Omental fat pad (tissue), 4 donors: ENCODE data around the gene PGM5. TPM values are rescaled to one million over a fixed set of nuclear protein-coding genes. Genes with fewer than 3 reads are reported as not detected.

Experiments used
- ATAC-seq: fragments of 150-250 bp; one replicate; pipeline ENCODE4 v1.9.1; 2016; ENCODE audit warnings: mild to moderate bottlenecking, moderate library complexity; ENCODE audit not compliant: low FRiP score
- DNase-seq: peaks from one replicate; pipeline ENCODE4 v3.0.0-alpha.2; 2019; ENCODE audit warnings: low spot score
- CTCF ChIP-seq, 3 donors: fragments of 450-650 bp; IDR thresholded peaks; one replicate each; pipeline ENCODE4 v1.5.1; 2016 to 2017; ENCODE audit warnings: antibody characterized with exemption in 3 of 3, mild to moderate bottlenecking in 3 of 3, moderate library complexity in 2 of 3
- total RNA-seq, 4 donors: library from RNA; depleted of rRNA; stranded (reverse); fragments of >200 nt; gene quantifications; one replicate each; pipeline ENCODE4 v1.1.0, GENCODE V29; 2016

Gene PGM5
- total RNA-seq, 4 donors from 2014 or later: 18.1 to 63.7 (median 26.3) TPM

- no peak for DNase-seq
- no peak for TF ChIP-seq CTCF (IDR thresholded peaks at IDR 0.05)
- no peak for ATAC-seq
These were observed 114.2 kb downstream of the PGM5 start for GRCh38 chr9:68470634-68471033.

GRCh38 chr9:68472119-68472518 is 115.7 kb downstream of the PGM5 start:
- ATAC-seq: no peak
- TF ChIP-seq CTCF (IDR thresholded peaks at IDR 0.05): no peak
- no peak for DNase-seq

- ATAC-seq (no peak), DNase-seq (no peak)
- TF ChIP-seq CTCF (IDR thresholded peaks at IDR 0.05): no peak
These were observed 117.4 kb downstream of the PGM5 start for GRCh38 chr9:68473790-68474189.

- ATAC-seq: no peak
- TF ChIP-seq CTCF (IDR thresholded peaks at IDR 0.05): no peak
- no peak for DNase-seq
These were observed 120.0 kb downstream of the PGM5 start for GRCh38 chr9:68476422-68476821.

GRCh38 chr9:68476847-68477246 is 120.4 kb downstream of the PGM5 start:
- DNase-seq: no peak
- ATAC-seq: no peak
- TF ChIP-seq CTCF (IDR thresholded peaks at IDR 0.05): no peak

GRCh38 chr9:68480807-68481206 is 124.4 kb downstream of the PGM5 start:
- TF ChIP-seq CTCF (IDR thresholded peaks at IDR 0.05): no peak

GRCh38 chr9:68482548-68482947 is 126.1 kb downstream of the PGM5 start:
- no peak for TF ChIP-seq CTCF (IDR thresholded peaks at IDR 0.05)
- DNase-seq (no peak), ATAC-seq (no peak)

More at GRCh38 chr9:68480807-68481206, 124.4 kb downstream of the PGM5 start:
- ATAC-seq (no peak), DNase-seq (no peak)
